WERI-Rb-1 (cell line): ENCODE measurements around the gene OSBPL6.

ENCODE experiments used
- DNase-seq: peaks from one replicate; pipeline ENCODE4 v3.0.0-alpha.2; 2020
- H3K27ac ChIP-seq: fragments of 250-450 bp; sonication (Bioruptor Pico); 2 replicates; pipeline ENCODE4 v1.5.1; 2020; ENCODE audit warnings: mild to moderate bottlenecking, moderate library complexity
- H3K27me3 ChIP-seq: fragments of 250-450 bp; sonication (Bioruptor Pico); 2 replicates; pipeline ENCODE4 v1.5.1; 2021; ENCODE audit warnings: mild to moderate bottlenecking, low read depth, moderate library complexity; ENCODE audit not compliant: insufficient read depth, severe bottlenecking
- H3K36me3 ChIP-seq: fragments of 250-450 bp; sonication (Bioruptor Pico); 2 replicates; pipeline ENCODE4 v1.5.1; 2020; ENCODE audit warnings: mild to moderate bottlenecking, moderate library complexity
- H3K4me3 ChIP-seq: 2 replicates; pipeline ENCODE4 v1.5.1; 2011; ENCODE audit warnings: low read depth, mild to moderate bottlenecking, control low read depth, low read length
- H3K9me3 ChIP-seq: fragments of 250-450 bp; sonication (Bioruptor Pico); 2 replicates; pipeline ENCODE4 v1.5.1; 2021; ENCODE audit warnings: mild to moderate bottlenecking, moderate library complexity; ENCODE audit not compliant: severe bottlenecking
- TF ChIP-seq, protein P1 (sequence below): IDR thresholded peaks from 2 replicates; pipeline ENCODE4 v1.5.1; 2011; ENCODE audit warnings: low read depth, mild to moderate bottlenecking, control low read depth, inconsistent platforms, low read length

OSBPL6 gene

DNA sequence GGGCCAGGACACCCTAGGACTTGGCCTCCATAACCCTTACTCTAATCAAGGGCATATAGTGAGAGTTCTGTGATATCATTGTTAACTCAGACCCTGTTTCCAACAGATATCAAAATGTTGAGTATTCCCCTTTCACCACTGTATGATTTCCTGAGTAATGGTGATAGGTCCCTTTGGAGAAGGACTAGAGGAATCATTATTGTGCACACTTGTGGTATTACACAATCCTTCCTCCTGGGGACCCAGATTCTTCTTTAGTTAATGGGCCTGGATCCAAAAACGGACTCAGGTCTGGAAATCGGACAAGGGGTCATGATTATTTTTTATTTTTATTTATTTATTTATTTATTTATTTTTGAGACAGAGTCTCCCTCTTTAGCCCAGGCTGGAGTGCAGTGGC, 233.1 kb downstream of the OSBPL6 start:
- H3K36me3 ChIP-seq, result peaks cover 52% of the 10 kb centered on the region
- H3K27ac ChIP-seq, result no peak overlapping the region
- no peak for DNase-seq
- no peaks in the 10 kb centered on the region for H3K9me3 ChIP-seq
- no peaks in the 10 kb centered on the region for H3K27me3 ChIP-seq
- TF ChIP-seq, protein P1, sequence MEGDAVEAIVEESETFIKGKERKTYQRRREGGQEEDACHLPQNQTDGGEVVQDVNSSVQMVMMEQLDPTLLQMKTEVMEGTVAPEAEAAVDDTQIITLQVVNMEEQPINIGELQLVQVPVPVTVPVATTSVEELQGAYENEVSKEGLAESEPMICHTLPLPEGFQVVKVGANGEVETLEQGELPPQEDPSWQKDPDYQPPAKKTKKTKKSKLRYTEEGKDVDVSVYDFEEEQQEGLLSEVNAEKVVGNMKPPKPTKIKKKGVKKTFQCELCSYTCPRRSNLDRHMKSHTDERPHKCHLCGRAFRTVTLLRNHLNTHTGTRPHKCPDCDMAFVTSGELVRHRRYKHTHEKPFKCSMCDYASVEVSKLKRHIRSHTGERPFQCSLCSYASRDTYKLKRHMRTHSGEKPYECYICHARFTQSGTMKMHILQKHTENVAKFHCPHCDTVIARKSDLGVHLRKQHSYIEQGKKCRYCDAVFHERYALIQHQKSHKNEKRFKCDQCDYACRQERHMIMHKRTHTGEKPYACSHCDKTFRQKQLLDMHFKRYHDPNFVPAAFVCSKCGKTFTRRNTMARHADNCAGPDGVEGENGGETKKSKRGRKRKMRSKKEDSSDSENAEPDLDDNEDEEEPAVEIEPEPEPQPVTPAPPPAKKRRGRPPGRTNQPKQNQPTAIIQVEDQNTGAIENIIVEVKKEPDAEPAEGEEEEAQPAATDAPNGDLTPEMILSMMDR, result no peak
- no peak overlapping the region for H3K4me3 ChIP-seq

DNA sequence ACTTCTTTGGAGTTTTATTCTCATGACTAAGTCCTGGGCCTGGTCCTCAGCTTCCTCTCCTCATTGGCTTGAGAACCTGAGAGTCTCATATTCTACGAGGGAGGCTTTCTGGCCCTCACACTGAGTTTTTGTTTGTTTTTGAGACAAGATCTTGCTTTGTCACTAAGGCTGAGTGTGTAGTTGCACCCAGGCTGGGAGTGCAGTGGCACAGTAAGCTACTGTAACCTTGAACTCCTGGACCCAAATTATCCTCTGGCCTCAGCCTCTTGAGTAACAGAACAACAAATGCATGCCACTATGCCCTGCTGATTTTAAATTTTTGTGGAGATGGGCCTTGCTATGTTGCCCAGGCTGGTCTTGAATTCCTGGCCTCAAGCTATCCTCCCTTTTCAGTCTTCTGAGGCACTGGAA, 234.1 kb downstream of the OSBPL6 start:
- Histone ChIP-seq H3K27me3 (no peaks in the 10 kb centered on the region), H3K9me3 (no peaks in the 10 kb centered on the region), H3K36me3 (peaks cover 61% of the 10 kb centered on the region), H3K4me3 (no peak overlapping the region), H3K27ac (no peak overlapping the region)
- TF ChIP-seq, protein P1, result no peak
- no peak for DNase-seq

DNA sequence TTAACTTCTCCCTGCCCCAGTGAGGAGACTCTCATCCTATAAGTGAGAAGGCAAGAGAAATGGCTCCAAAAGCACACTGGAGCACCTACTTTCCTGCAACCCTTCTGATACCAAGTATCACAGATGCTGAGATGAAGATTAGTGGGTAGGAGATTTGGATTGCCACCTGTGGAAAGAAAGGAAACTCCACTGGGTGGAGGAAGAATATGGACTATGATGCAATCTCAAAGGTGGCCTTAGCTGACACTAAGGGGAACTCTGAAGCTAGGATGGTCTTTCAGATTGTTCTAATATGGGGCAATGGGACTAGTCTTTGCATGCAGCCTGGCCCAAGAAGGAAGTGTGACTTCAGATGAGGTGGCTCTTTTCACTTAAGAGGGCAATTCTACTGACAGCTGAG, 235.0 kb downstream of the OSBPL6 start:
- Histone ChIP-seq H3K36me3 (peaks cover 71% of the 10 kb centered on the region), H3K27ac (no peak overlapping the region), H3K27me3 (no peaks in the 10 kb centered on the region), H3K4me3 (no peak overlapping the region), H3K9me3 (no peaks in the 10 kb centered on the region)
- TF ChIP-seq, protein P1, result no peak
- DNase-seq, result no peak

DNA sequence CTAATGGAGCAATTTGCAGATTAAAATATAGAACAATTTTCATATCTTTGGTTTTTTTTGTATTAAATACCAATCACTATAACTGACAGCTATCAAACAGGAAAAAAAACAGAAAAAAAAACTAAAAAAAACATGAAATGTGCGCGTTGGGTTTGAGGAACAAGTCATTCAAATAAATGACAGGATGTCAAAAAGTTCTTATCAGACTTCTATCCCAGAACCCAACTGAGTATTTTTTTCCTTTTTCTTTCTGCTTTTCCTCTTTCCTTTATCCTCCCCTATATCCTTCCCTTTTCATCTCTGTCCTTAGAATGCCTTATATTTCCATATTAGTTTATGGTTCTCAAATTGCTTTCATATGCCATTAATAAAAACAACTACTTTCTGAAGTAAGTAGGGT, 242.3 kb downstream of the OSBPL6 start:
- H3K27me3 ChIP-seq, result no peaks in the 10 kb centered on the region
- H3K36me3 ChIP-seq, result peaks cover 93% of the 10 kb centered on the region
- H3K4me3 ChIP-seq, result no peak overlapping the region
- no peaks in the 10 kb centered on the region for H3K9me3 ChIP-seq
- no peak overlapping the region for H3K27ac ChIP-seq
- DNase-seq, result no peak
- TF ChIP-seq, protein P1, result no peak

DNA sequence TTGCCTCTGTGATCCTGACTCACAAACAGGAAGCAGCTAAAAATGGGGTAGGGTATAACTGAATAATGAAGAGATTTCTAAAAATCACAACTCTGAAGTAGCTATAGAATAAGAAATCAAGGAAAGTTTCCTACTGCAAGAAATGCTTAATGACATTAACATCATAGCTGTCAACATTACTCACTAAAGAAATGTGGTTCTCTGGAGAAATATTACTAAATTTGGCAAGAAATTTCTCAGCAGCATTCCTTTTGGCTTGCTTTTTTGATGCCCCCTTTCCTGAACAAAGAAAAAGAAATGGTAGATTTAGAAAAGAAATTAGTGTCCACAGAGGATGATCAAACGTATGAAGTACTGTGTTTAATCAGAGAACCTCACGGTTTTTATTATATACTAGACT, 247.1 kb downstream of the OSBPL6 start:
- TF ChIP-seq, protein P1, result no peak
- H3K36me3 ChIP-seq, result peaks cover 90% of the 10 kb centered on the region
- DNase-seq, result no peak

DNA sequence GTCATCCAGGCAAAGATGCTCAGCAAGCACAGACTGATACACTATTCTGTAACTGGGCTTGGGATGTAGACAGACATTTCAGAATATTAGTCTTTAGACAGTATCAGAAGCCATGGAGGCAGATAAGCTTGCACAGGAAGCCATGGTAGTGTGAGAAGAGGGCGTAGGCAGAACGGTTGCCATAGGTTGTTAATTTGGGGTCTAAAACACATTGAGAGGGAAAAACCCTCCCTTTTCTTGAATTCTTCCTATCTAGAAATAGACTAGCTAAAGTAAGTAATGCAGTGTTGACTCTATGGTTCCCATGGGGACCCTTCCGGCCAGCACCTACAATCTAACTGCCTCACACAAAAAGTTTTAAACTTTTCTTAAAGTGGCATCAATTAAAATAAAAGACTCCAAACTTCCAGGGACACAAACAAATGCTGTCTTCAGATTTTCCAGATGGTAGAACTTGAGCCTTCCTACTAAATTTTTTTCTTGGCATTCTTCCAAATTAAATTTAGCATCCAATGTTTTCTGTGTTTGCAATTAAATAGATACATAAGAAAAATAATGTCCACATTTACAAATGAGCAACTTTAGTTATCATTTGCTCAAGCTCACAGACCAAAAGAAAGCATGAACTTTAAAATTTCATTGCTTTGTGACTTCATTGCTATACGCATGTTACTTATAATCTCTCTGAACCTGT, 254.8 kb downstream of the OSBPL6 start:
- Histone ChIP-seq H3K27ac (no peak overlapping the region), H3K9me3 (no peaks in the 10 kb centered on the region), H3K4me3 (no peak overlapping the region; the same call in 1 of the 2 replicates), H3K27me3 (no peaks in the 10 kb centered on the region), H3K36me3 (peaks cover 56% of the 10 kb centered on the region)
- TF ChIP-seq, protein P1, result no peak
- no peak for DNase-seq

More for the DNA sequence above, 247.1 kb downstream of the OSBPL6 start:
- no peak overlapping the region for H3K4me3 ChIP-seq
- H3K9me3 ChIP-seq, result no peaks in the 10 kb centered on the region
- H3K27ac ChIP-seq, result no peak overlapping the region
- no peaks in the 10 kb centered on the region for H3K27me3 ChIP-seq
